H9 (cell line): ENCODE results near the gene SEMA4D. TPM values are rescaled to one million over a fixed set of nuclear protein-coding genes. Genes with fewer than 3 reads are reported as not detected.

Source experiments
- DNase-seq: peaks from one replicate; pipeline ENCODE4 v3.0.0-alpha.2; 2017
- H2AFZ ChIP-seq: one replicate; pipeline ENCODE4 v1.6.1; 2013; ENCODE audit warnings: mild to moderate bottlenecking, low read length, control low read depth, moderate library complexity
- H2AK5ac ChIP-seq: 2 replicates; pipeline ENCODE4 v1.6.1; 2013; ENCODE audit warnings: low read length, control low read depth, mixed read lengths; ENCODE audit not compliant: insufficient read length
- H2BK120ac ChIP-seq: one replicate; pipeline ENCODE4 v1.6.1; 2013; ENCODE audit warnings: low read depth, mild to moderate bottlenecking, low read length, control low read depth, inconsistent platforms; ENCODE audit not compliant: poor library complexity, severe bottlenecking
- H2BK12ac ChIP-seq: 2 replicates; pipeline ENCODE4 v1.6.1; 2013; ENCODE audit warnings: low read length, control low read depth, mixed read lengths, low read depth; ENCODE audit not compliant: insufficient read length
- H2BK15ac ChIP-seq: 2 replicates; pipeline ENCODE4 v1.6.1; 2013; ENCODE audit warnings: low read depth, low read length, control low read depth
- H2BK20ac ChIP-seq: one replicate; pipeline ENCODE4 v1.6.1; 2013; ENCODE audit warnings: low read depth, mild to moderate bottlenecking, low read length, control low read depth, inconsistent platforms; ENCODE audit not compliant: poor library complexity, severe bottlenecking
- H2BK5ac ChIP-seq: 2 replicates; pipeline ENCODE4 v1.6.1; 2013; ENCODE audit warnings: low read length, control low read depth, mixed read lengths; ENCODE audit not compliant: insufficient read length
- H3K14ac ChIP-seq: 2 replicates; pipeline ENCODE4 v1.6.1; 2013; ENCODE audit warnings: low read length, control low read depth; ENCODE audit not compliant: insufficient read depth
- H3K18ac ChIP-seq: 2 replicates; pipeline ENCODE4 v1.6.1; 2013; ENCODE audit warnings: low read depth, mild to moderate bottlenecking, mixed read lengths, low read length, control low read depth; ENCODE audit not compliant: insufficient read length
- H3K23ac ChIP-seq: 2 replicates; pipeline ENCODE4 v1.6.1; 2013; ENCODE audit warnings: low read length, control low read depth, mixed read lengths, low read depth; ENCODE audit not compliant: insufficient read length
- H3K23me2 ChIP-seq: 2 replicates; pipeline ENCODE4 v1.6.1; 2013; ENCODE audit warnings: low read depth, mild to moderate bottlenecking, mixed read lengths, low read length, control low read depth; ENCODE audit not compliant: insufficient read length, poor library complexity, severe bottlenecking
- H3K27ac ChIP-seq: 2 replicates; pipeline ENCODE4 v1.5.1; 2013; ENCODE audit warnings: low read length, control low read depth, mixed read lengths, low read depth; ENCODE audit not compliant: insufficient read length
- H3K27me3 ChIP-seq: 2 replicates; pipeline ENCODE4 v1.6.1; 2013; ENCODE audit warnings: low read length, control low read depth, inconsistent platforms; ENCODE audit not compliant: insufficient read depth
- H3K4ac ChIP-seq: 2 replicates; pipeline ENCODE4 v1.6.1; 2013; ENCODE audit warnings: low read depth, mild to moderate bottlenecking, control low read depth, inconsistent platforms, low read length, moderate library complexity
- H3K4me1 ChIP-seq: 2 replicates; pipeline ENCODE4 v1.6.1; 2013; ENCODE audit warnings: low read length, control low read depth, inconsistent platforms; ENCODE audit not compliant: insufficient read depth
- H3K4me2 ChIP-seq: 2 replicates; pipeline ENCODE4 v1.6.1; 2013; ENCODE audit warnings: low read length, control low read depth, mixed read lengths; ENCODE audit not compliant: insufficient read length, insufficient read depth
- H3K56ac ChIP-seq: 2 replicates; pipeline ENCODE4 v1.6.1; 2013; ENCODE audit warnings: low read depth, mild to moderate bottlenecking, mixed read lengths, low read length, control low read depth; ENCODE audit not compliant: insufficient read length
- H3K79me1 ChIP-seq: 2 replicates; pipeline ENCODE4 v1.6.1; 2013; ENCODE audit warnings: low read depth, mild to moderate bottlenecking, moderate library complexity, low read length, control low read depth, inconsistent platforms; ENCODE audit not compliant: insufficient read depth, poor library complexity, severe bottlenecking
- H3K79me2 ChIP-seq: 2 replicates; pipeline ENCODE4 v1.6.1; 2013; ENCODE audit warnings: low read length, control low read depth, inconsistent platforms; ENCODE audit not compliant: insufficient read depth
- H3K9ac ChIP-seq: 2 replicates; pipeline ENCODE4 v1.6.1; 2013; ENCODE audit warnings: low read length, control low read depth, mixed read lengths; ENCODE audit not compliant: insufficient read length; ENCODE audit errors: extremely low read depth
- H3K9me3 ChIP-seq: one replicate; pipeline ENCODE4 v1.6.1; 2013; ENCODE audit warnings: low read depth, low read length, inconsistent platforms; ENCODE audit not compliant: control insufficient read depth
- H3T11ph ChIP-seq: one replicate; pipeline ENCODE4 v1.6.1; 2013; ENCODE audit warnings: mild to moderate bottlenecking, low read length, control low read depth, inconsistent platforms
- H4K20me1 ChIP-seq: one replicate; pipeline ENCODE4 v1.6.1; 2013; ENCODE audit not compliant: control insufficient read depth, insufficient read length, insufficient read depth
- H4K5ac ChIP-seq: 2 replicates; pipeline ENCODE4 v1.6.1; 2013; ENCODE audit warnings: low read depth, mild to moderate bottlenecking, mixed read lengths, low read length, control low read depth; ENCODE audit not compliant: insufficient read length
- H4K8ac ChIP-seq: replicated peaks from 2 replicates; pipeline ENCODE4 v1.6.1; 2013; ENCODE audit warnings: low read length, control low read depth, mixed read lengths, low read depth; ENCODE audit not compliant: insufficient read length
- H4K91ac ChIP-seq: 2 replicates; pipeline ENCODE4 v1.6.1; 2013; ENCODE audit warnings: low read depth, mild to moderate bottlenecking, moderate library complexity, mixed read lengths, low read length, control low read depth; ENCODE audit not compliant: insufficient read length
- H3K27ac Mint-ChIP-seq, 3 experiments: 2 replicates in 2 of 3; 3 replicates in 1 of 3; pipeline ENCODE4 v1.8.0; 2020 to 2021; ENCODE audit warnings: mixed read lengths in 3 of 3, mild to moderate bottlenecking in 1 of 3, moderate library complexity in 1 of 3
- H3K27me3 Mint-ChIP-seq: 2 replicates; pipeline ENCODE4 v1.8.0; 2021; ENCODE audit warnings: low read depth, mild to moderate bottlenecking, moderate library complexity, mixed read lengths
- H3K36me3 Mint-ChIP-seq, 3 experiments: 2 replicates in 2 of 3; 3 replicates in 1 of 3; pipeline ENCODE4 v1.8.0; 2020 to 2021; ENCODE audit warnings: low read depth in 3 of 3, mixed read lengths in 3 of 3; ENCODE audit not compliant: insufficient read depth in 1 of 3
- H3K4me1 Mint-ChIP-seq, 2 experiments: 2 replicates each; pipeline ENCODE4 v1.8.0; 2020; ENCODE audit warnings: mixed read lengths in 2 of 2
- H3K4me3 Mint-ChIP-seq, 2 experiments: 2 replicates in 1 of 2; 3 replicates in 1 of 2; pipeline ENCODE4 v1.8.0; 2020 to 2021; ENCODE audit warnings: mild to moderate bottlenecking in 2 of 2, mixed read lengths in 2 of 2, moderate library complexity in 1 of 2
- H3K9me3 Mint-ChIP-seq, 2 experiments: 2 replicates in 1 of 2; 3 replicates in 1 of 2; pipeline ENCODE4 v1.8.0; 2020; ENCODE audit warnings: mild to moderate bottlenecking in 2 of 2, mixed read lengths in 2 of 2, moderate library complexity in 1 of 2
- WGBS: extraction: QIAGEN DNeasy Blood & Tissue Kit; methylation state at CpG from one replicate; pipeline ENCODE4 v1.1.7; 2013; ENCODE audit warnings: missing lambda C conversion rate, low lambda C conversion rate, mixed read lengths; ENCODE audit not compliant: insufficient read length; ENCODE audit errors: extremely low coverage; 5-methylcytosine and 5-hydroxymethylcytosine counted together
- total RNA-seq: library from RNA; stranded (reverse); gene quantifications from 2 replicates; pipeline ENCODE4 v1.2.1, GENCODE V29; 2021
- TF ChIP-seq, protein P1 (sequence below): fragments of 200-600 bp; sonication (generic); conservative IDR thresholded peaks from 3 replicates; pipeline ENCODE4 v1.8.0; 2021; ENCODE audit warnings: antibody characterized with exemption, mild to moderate bottlenecking

The SEMA4D gene
- total RNA-seq, 1 experiment from 2014 or later: 47.2 TPM

DNA sequence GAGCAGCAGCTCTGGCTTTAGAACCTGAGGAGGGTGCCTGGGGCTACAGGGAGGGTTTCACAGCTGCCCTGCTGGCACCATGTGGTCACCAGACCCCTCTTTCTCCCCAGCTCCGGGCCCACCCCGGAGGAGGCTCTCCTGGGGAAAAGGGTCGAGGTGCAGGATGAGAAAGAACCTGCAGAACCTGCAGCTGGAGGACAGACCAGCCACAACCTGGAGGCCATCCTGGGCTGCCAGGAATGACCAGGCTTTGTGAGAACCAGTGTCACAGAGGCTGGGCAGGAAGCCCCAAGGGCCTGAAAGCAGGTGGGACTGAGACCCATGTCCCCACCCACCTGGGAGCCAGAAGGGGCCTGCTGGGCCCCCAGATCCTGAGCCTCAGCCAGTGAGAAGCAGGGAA lies 23.0 kb downstream of the SEMA4D start:
- Histone ChIP-seq H4K91ac (no peak overlapping the region), H3K27ac (no peak overlapping the region), H2BK120ac (no peak overlapping the region), H3K9me3 (no peaks in the 10 kb centered on the region), H4K20me1 (no peaks in the 10 kb centered on the region), H2BK5ac (no peak overlapping the region), H2BK15ac (no peak overlapping the region), H2AK5ac (no peak overlapping the region), H3K79me1 (no peaks in the 10 kb centered on the region), H3K4ac (no peak overlapping the region), H3K23me2 (no peaks in the 10 kb centered on the region), H2BK20ac (no peak overlapping the region), H3K18ac (no peak overlapping the region), H2AFZ (no peak overlapping the region), H2BK12ac (no peak overlapping the region), H4K8ac (no peak overlapping the region), H3K56ac (no peak overlapping the region), H3K23ac (no peak overlapping the region), H3K4me1 (peaks cover 11% of the 10 kb centered on the region; the same call in 1 of the 2 replicates), H3T11ph (no peak overlapping the region), H3K4me2 (no peak overlapping the region), H4K5ac (no peak overlapping the region), H3K27me3 (no peaks in the 10 kb centered on the region), H3K79me2 (peaks cover 12% of the 10 kb centered on the region; the same call in 1 of the 2 replicates), H3K9ac (no peak overlapping the region), H3K14ac (no peak overlapping the region; the same call in 1 of the 2 replicates)
- Mint-ChIP-seq H3K36me3 (peaks cover 14 to 33% (median 32%) of the 10 kb centered on the region in 3 experiments), H3K4me3 (no peak overlapping the region), H3K27me3 (no peaks in the 10 kb centered on the region), H3K9me3 (no peaks in the 10 kb centered on the region), H3K4me1 (peaks cover 25 to 28% of the 10 kb centered on the region in 2 experiments), H3K27ac (no peak overlapping the region)
- no peak for DNase-seq
- no CpG with 5 or more reads among the region's 3 CpGs for WGBS
- TF ChIP-seq, protein P1, sequence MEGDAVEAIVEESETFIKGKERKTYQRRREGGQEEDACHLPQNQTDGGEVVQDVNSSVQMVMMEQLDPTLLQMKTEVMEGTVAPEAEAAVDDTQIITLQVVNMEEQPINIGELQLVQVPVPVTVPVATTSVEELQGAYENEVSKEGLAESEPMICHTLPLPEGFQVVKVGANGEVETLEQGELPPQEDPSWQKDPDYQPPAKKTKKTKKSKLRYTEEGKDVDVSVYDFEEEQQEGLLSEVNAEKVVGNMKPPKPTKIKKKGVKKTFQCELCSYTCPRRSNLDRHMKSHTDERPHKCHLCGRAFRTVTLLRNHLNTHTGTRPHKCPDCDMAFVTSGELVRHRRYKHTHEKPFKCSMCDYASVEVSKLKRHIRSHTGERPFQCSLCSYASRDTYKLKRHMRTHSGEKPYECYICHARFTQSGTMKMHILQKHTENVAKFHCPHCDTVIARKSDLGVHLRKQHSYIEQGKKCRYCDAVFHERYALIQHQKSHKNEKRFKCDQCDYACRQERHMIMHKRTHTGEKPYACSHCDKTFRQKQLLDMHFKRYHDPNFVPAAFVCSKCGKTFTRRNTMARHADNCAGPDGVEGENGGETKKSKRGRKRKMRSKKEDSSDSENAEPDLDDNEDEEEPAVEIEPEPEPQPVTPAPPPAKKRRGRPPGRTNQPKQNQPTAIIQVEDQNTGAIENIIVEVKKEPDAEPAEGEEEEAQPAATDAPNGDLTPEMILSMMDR: no peak
